Neural cell (in vitro differentiated cells): Measurements from ENCODE around the gene RAP1B. TPM values are rescaled to one million over a fixed set of nuclear protein-coding genes. Genes with fewer than 3 reads are reported as not detected.

ENCODE experiments used
- H2AFZ ChIP-seq: fragments of 200-600, 300-800 bp; sonication (generic), shearing (Covaris generic); 2 replicates; pipeline ENCODE4 v1.6.0; 2014; ENCODE audit warnings: low read depth, mild to moderate bottlenecking, antibody characterized with exemption, low read length, moderate library complexity
- H3F3A ChIP-seq: fragments of 200-600 bp; shearing (Covaris generic); 2 replicates; pipeline ENCODE4 v1.6.1; 2016; ENCODE audit warnings: mild to moderate bottlenecking, moderate library complexity, mixed read lengths, antibody characterized with exemption, low read length; ENCODE audit not compliant: insufficient read depth, poor library complexity, severe bottlenecking
- H3K27ac ChIP-seq: fragments of 200-600, 300-800 bp; sonication (generic), shearing (Covaris generic); 2 replicates; pipeline ENCODE4 v1.5.1; 2014; ENCODE audit warnings: mild to moderate bottlenecking, low read length, moderate library complexity
- H3K27me3 ChIP-seq: fragments of 300-800, 200-600 bp; sonication (generic), shearing (Covaris generic); 2 replicates; pipeline ENCODE4 v1.6.0; 2014; ENCODE audit warnings: mild to moderate bottlenecking, low read depth, low read length, moderate library complexity; ENCODE audit not compliant: insufficient read depth
- H3K36me3 ChIP-seq: fragments of 300-800, 200-600 bp; sonication (generic), shearing (Covaris generic); 2 replicates; pipeline ENCODE4 v1.5.1; 2014; ENCODE audit warnings: mild to moderate bottlenecking, antibody characterized with exemption, low read length, moderate library complexity; ENCODE audit not compliant: insufficient read depth
- H3K4me2 ChIP-seq: fragments of 300-800, 200-600 bp; sonication (generic), shearing (Covaris generic); 2 replicates; pipeline ENCODE4 v1.6.0; 2014; ENCODE audit warnings: mild to moderate bottlenecking, low read length
- H3K4me3 ChIP-seq: fragments of 300-800, 200-600 bp; sonication (generic), shearing (Covaris generic); 2 replicates; pipeline ENCODE4 v1.5.1; 2014; ENCODE audit warnings: mild to moderate bottlenecking, low read length, moderate library complexity
- H3K79me2 ChIP-seq: fragments of 200-600 bp; shearing (Covaris generic); replicated peaks from 2 replicates; pipeline ENCODE4 v1.6.0; 2014; ENCODE audit warnings: mild to moderate bottlenecking, low read length, moderate library complexity; ENCODE audit not compliant: insufficient read depth
- H3K9ac ChIP-seq: fragments of 300-800, 200-600 bp; sonication (generic), shearing (Covaris generic); 2 replicates; pipeline ENCODE4 v1.6.1; 2016; ENCODE audit warnings: mild to moderate bottlenecking, low read length, mixed read lengths
- H3K9me2 ChIP-seq: fragments of 200-600 bp; shearing (Covaris generic); 2 replicates; pipeline ENCODE4 v1.6.1; 2016; ENCODE audit warnings: mild to moderate bottlenecking, low read length, mixed read lengths; ENCODE audit not compliant: insufficient read depth
- H3K9me3 ChIP-seq: fragments of 200-600, 300-800 bp; sonication (generic), shearing (Covaris generic); 2 replicates; pipeline ENCODE4 v1.6.1; 2016; ENCODE audit warnings: mild to moderate bottlenecking, mixed run types, low read length, moderate library complexity, mixed read lengths
- H4K20me1 ChIP-seq: fragments of 200-600 bp; shearing (Covaris generic); 2 replicates; pipeline ENCODE4 v1.6.1; 2016; ENCODE audit warnings: mild to moderate bottlenecking, mixed run types; ENCODE audit not compliant: insufficient read depth
- CTCF ChIP-seq: fragments of 450-650 bp; IDR thresholded peaks from 2 replicates; pipeline ENCODE4 v1.5.1; 2014; ENCODE audit warnings: antibody characterized with exemption, mild to moderate bottlenecking, moderate library complexity; ENCODE audit not compliant: poor library complexity, severe bottlenecking
- EP300 ChIP-seq: fragments of 450-650 bp; conservative IDR thresholded peaks from 2 replicates; pipeline ENCODE4 v1.6.1; 2014; ENCODE audit warnings: antibody characterized with exemption, mild to moderate bottlenecking, moderate library complexity; ENCODE audit not compliant: poor library complexity, severe bottlenecking
- EZH2 ChIP-seq: fragments of 200-600, 300-800 bp; shearing (Covaris generic), sonication (generic); IDR thresholded peaks from 2 replicates; pipeline ENCODE4 v1.6.1; 2014; ENCODE audit warnings: antibody characterized with exemption, low read length, borderline replicate concordance, mild to moderate bottlenecking; ENCODE audit not compliant: insufficient read depth, poor library complexity, severe bottlenecking
- MXI1 ChIP-seq: fragments of 450-650 bp; conservative IDR thresholded peaks from 2 replicates; pipeline ENCODE4 v1.6.1; 2014; ENCODE audit warnings: antibody characterized with exemption, mild to moderate bottlenecking; ENCODE audit not compliant: poor library complexity, severe bottlenecking
- POLR2AphosphoS5 ChIP-seq: IDR thresholded peaks from 2 replicates; pipeline ENCODE4 v1.6.1; 2012
- RAD21 ChIP-seq: fragments of 450-650 bp; conservative IDR thresholded peaks from 2 replicates; pipeline ENCODE4 v1.6.1; 2014; ENCODE audit warnings: antibody characterized with exemption, mild to moderate bottlenecking, moderate library complexity
- REST ChIP-seq: IDR thresholded peaks from 2 replicates; pipeline ENCODE4 v1.6.1; 2012; ENCODE audit warnings: borderline replicate concordance
- SMC3 ChIP-seq: fragments of 450-650 bp; conservative IDR thresholded peaks from 2 replicates; pipeline ENCODE4 v1.6.1; 2014; ENCODE audit warnings: antibody characterized with exemption, mild to moderate bottlenecking, moderate library complexity; ENCODE audit not compliant: poor library complexity
- TAF1 ChIP-seq: IDR thresholded peaks from 2 replicates; pipeline ENCODE4 v1.6.1; 2012; ENCODE audit warnings: low read depth
- polyA minus RNA-seq: library from RNA; depleted of rRNA, polyadenylated mRNA; stranded (reverse); fragments of >200 nt; gene quantifications from 2 replicates; pipeline ENCODE4 v1.2.3, GENCODE V29; 2014
- polyA plus RNA-seq: library from polyadenylated mRNA; depleted of rRNA; stranded (reverse); fragments of >200 nt; gene quantifications from 2 replicates; pipeline ENCODE4 v1.2.3, GENCODE V29; 2014

Gene RAP1B
- polyA plus RNA-seq (209 and 214 TPM in 2 replicates), polyA minus RNA-seq (116 and 143 TPM in 2 replicates)

DNA sequence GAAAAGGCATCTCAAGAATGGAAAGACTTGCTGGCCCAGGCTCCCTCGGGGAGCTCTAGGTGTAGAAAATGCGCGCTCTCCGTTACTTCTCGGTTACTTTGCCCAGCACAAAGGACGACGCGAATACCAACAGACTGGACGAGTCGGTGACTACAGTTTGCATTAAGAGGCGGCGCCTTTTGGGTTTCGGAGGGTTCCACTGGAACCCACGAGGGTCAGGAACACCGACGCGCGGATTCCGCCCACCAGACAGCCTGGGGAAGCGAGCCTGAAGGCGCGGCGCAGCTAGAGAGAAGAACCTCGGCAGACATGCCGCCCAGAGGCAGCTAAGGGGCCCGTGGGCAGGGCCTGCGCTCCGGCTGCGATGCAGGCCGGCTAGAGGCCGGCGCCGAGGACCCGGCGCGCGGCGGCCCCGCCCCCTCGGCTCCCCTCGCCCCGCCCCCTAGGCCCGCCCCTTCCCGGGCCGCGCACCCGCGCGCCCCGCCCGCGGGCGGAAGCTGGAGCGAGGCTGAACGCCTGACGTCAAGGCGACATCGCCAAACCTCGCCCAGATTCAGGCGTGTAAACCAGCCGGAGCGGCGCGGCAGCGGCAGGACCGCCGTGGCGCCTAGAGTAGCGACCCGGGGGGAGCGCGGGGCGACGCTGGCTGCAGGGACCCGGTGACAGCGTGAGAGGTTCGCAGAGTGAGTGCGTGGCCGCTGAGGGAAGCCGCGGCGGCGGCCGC lies at the start of gene RAP1B:
RAP1B (plus strand) TSS at position 530 of the 724 bp plus-strand sequence. CDS start 37,826 bp downstream, outside the sequence.
- peaks cover 4% of the 10 kb centered on the region for H3K36me3 ChIP-seq
- peak within 1 kb of the TSS; percentile 70 for H3K4me2 ChIP-seq
- H3K9ac ChIP-seq = peak within 1 kb of the TSS; percentile 86
- TF ChIP-seq REST = peak; percentile 76
- peak; percentile 48 for TF ChIP-seq EP300
- peak; percentile 84 for TF ChIP-seq POLR2AphosphoS5
- no peak for TF ChIP-seq TAF1
- peak; percentile 61 for TF ChIP-seq RAD21
- no peak for TF ChIP-seq EZH2
- no peak for TF ChIP-seq CTCF
- TF ChIP-seq MXI1 = peak; percentile 81
- TF ChIP-seq SMC3 = peak; percentile 56
- H3K27me3 ChIP-seq = no peaks in the 10 kb centered on the region
- peak within 1 kb of the TSS; percentile 80 for H2AFZ ChIP-seq
- H3K9me3 ChIP-seq = no peaks in the 10 kb centered on the region
- peak within 1 kb of the TSS; percentile 89 for H3K27ac ChIP-seq
- no peaks in the 10 kb centered on the region for H3F3A ChIP-seq
- no peaks in the 10 kb centered on the region for H4K20me1 ChIP-seq
- H3K9me2 ChIP-seq = no peaks in the 10 kb centered on the region
- H3K79me2 ChIP-seq = peaks cover 41% of the 10 kb centered on the region
- H3K4me3 ChIP-seq = peak within 1 kb of the TSS; percentile 89

- no peak overlapping the region for H3K9ac ChIP-seq
- H2AFZ ChIP-seq = no peak overlapping the region
- no peaks in the 10 kb centered on the region for H3K9me2 ChIP-seq
- no peaks in the 10 kb centered on the region for H3K27me3 ChIP-seq
- TF ChIP-seq CTCF (no peak), REST (no peak), MXI1 (no peak), RAD21 (no peak), SMC3 (no peak)
- H3K36me3 ChIP-seq = no peaks in the 10 kb centered on the region
- no peaks in the 10 kb centered on the region for H4K20me1 ChIP-seq
- H3K27ac ChIP-seq = no peak overlapping the region
- H3K4me2 ChIP-seq = no peak overlapping the region
- H3F3A ChIP-seq = no peaks in the 10 kb centered on the region
- H3K9me3 ChIP-seq = no peaks in the 10 kb centered on the region
- no peak overlapping the region for H3K4me3 ChIP-seq
- H3K79me2 ChIP-seq = no peaks in the 10 kb centered on the region
These were observed 48.9 kb upstream of the RAP1B start for GRCh38 chr12:68561830-68562229.
